GM19468 (cell line): ENCODE measurements around the gene VN1R5.
"Not testable (repeated sequence)": the region's sequence is repeated elsewhere in the genome, so short reads cannot be mapped to it uniquely, and the experiment has no call there.

Experiments
- ATAC-seq: cut with Tn5 transposase; IDR thresholded peaks from one replicate; pipeline ENCODE4 v1.9.1; 2021; ENCODE audit warnings: mild to moderate bottlenecking, moderate library complexity, moderate number of reproducible peaks; ENCODE audit not compliant: unreplicated experiment; ENCODE audit errors: extremely low read depth

Gene VN1R5

GRCh38 chr1:247270003-247270402, 14.1 kb downstream of the VN1R5 start:
- no peak for ATAC-seq

GRCh38 chr1:247273013-247273412, 17.1 kb downstream of the VN1R5 start:
- ATAC-seq = no peak

- ATAC-seq = no peak
These were observed 18.9 kb downstream of the VN1R5 start for GRCh38 chr1:247274605-247275256.

GRCh38 chr1:247277191-247277590, 21.3 kb downstream of the VN1R5 start:
- no peak for ATAC-seq

GRCh38 chr1:247281001-247281574, 25.2 kb downstream of the VN1R5 start:
- ATAC-seq = no peak

GRCh38 chr1:247286134-247286670, 30.3 kb downstream of the VN1R5 start:
- ATAC-seq = no peak

- ATAC-seq = no peak
These were observed 31.6 kb downstream of the VN1R5 start for GRCh38 chr1:247287460-247287859.

- ATAC-seq = no peak
These were observed 32.5 kb downstream of the VN1R5 start for GRCh38 chr1:247288341-247288740.

GRCh38 chr1:247289274-247289892, 33.5 kb downstream of the VN1R5 start:
- ATAC-seq = not testable (repeated sequence)

GRCh38 chr1:247290576-247290975, 34.7 kb downstream of the VN1R5 start:
- no peak for ATAC-seq

- no peak for ATAC-seq
These were observed 35.3 kb downstream of the VN1R5 start for GRCh38 chr1:247291161-247291560.

- ATAC-seq = no peak
These were observed 36.1 kb downstream of the VN1R5 start for GRCh38 chr1:247291833-247292561.

GRCh38 chr1:247293047-247293446, 37.2 kb downstream of the VN1R5 start:
- no peak for ATAC-seq

- ATAC-seq = no peak
These were observed 38.4 kb downstream of the VN1R5 start for GRCh38 chr1:247294282-247294681.

GRCh38 chr1:247295274-247295684, 39.4 kb downstream of the VN1R5 start:
- ATAC-seq = no peak

GRCh38 chr1:247295746-247296145, 39.9 kb downstream of the VN1R5 start:
- no peak for ATAC-seq

- ATAC-seq = no peak
These were observed 40.8 kb downstream of the VN1R5 start for GRCh38 chr1:247296599-247297180.

- ATAC-seq = no peak
These were observed 41.6 kb downstream of the VN1R5 start for GRCh38 chr1:247297263-247298123.

- no peak for ATAC-seq
These were observed 42.2 kb downstream of the VN1R5 start for GRCh38 chr1:247298124-247298481.

GRCh38 chr1:247298701-247299100, 42.8 kb downstream of the VN1R5 start:
- ATAC-seq = no peak
